ENCODE measurements around the gene GLP2R. TPM values are rescaled to one million over a fixed set of nuclear protein-coding genes. Genes with fewer than 3 reads are reported as not detected.

Gene GLP2R
- total and polyA plus RNA-seq, 2 of the 13 experiments (the other 11 are each of a cell fraction or from before 2014, with no cell fraction given): 0.65 to 1.4 TPM

GRCh38 chr17:9893411-9894012 lies 67.8 kb downstream of the GLP2R start (continued):
- no peak for TF ChIP-seq NFAT5 (CRISPR knock-in tag; IDR thresholded peaks at IDR 0.05)
- TF ChIP-seq SATB2 (CRISPR knock-in tag; IDR thresholded peaks at IDR 0.05): no peak
- no peak for TF ChIP-seq NFRKB (IDR thresholded peaks at IDR 0.05)
- no peak for TF ChIP-seq TCF7 (IDR thresholded peaks at IDR 0.05; ENCODE audit: low read depth)
- no peak for TF ChIP-seq ZNF484 (CRISPR knock-in tag; IDR thresholded peaks at IDR 0.05; ENCODE audit: borderline replicate concordance, low read depth)
- TF ChIP-seq ZSCAN22 (CRISPR knock-in tag; IDR thresholded peaks at IDR 0.05): no peak
- no peak for TF ChIP-seq ZNF770 (CRISPR knock-in tag; IDR thresholded peaks at IDR 0.05)
- TF ChIP-seq ZNF782 (CRISPR knock-in tag; IDR thresholded peaks at IDR 0.05; ENCODE audit: borderline replicate concordance): no peak
- TF ChIP-seq MTF2 (CRISPR knock-in tag; IDR thresholded peaks at IDR 0.05; ENCODE audit: borderline replicate concordance): no peak
